Measurements from ENCODE around the gene RNF213.

Gene RNF213

GRCh38 chr17:80439499-80439898 is 178.8 kb downstream of the RNF213 start:
- no peak for DNase-seq

GRCh38 chr17:80441133-80441578 is 180.5 kb downstream of the RNF213 start:
- DNase-seq, result peak; percentile 61

- DNase-seq, result no peak
These were observed 181.1 kb downstream of the RNF213 start for GRCh38 chr17:80441598-80442322.

- DNase-seq, result no peak
These were observed 181.6 kb downstream of the RNF213 start for GRCh38 chr17:80442323-80442659.

GRCh38 chr17:80442764-80443163 is 182.1 kb downstream of the RNF213 start:
- no peak for DNase-seq

GRCh38 chr17:80443498-80443897 is 182.8 kb downstream of the RNF213 start:
- no peak for DNase-seq

- DNase-seq, result no peak
These were observed 183.4 kb downstream of the RNF213 start for GRCh38 chr17:80443916-80444643.

GRCh38 chr17:80444644-80444979 is 184.0 kb downstream of the RNF213 start:
- no peak for DNase-seq

- DNase-seq, result no peak
These were observed 184.5 kb downstream of the RNF213 start for GRCh38 chr17:80445007-80445725.

GRCh38 chr17:80445726-80446110 is 185.1 kb downstream of the RNF213 start:
- DNase-seq, result no peak

- DNase-seq, result no peak
These were observed 186.2 kb downstream of the RNF213 start for GRCh38 chr17:80446645-80447405.

- DNase-seq, result no peak
These were observed 187.1 kb downstream of the RNF213 start for GRCh38 chr17:80447790-80448189.

Measured in T-helper 9 cell (primary cell).